ENCODE data around the gene CUZD1. TPM values are rescaled to one million over a fixed set of nuclear protein-coding genes. Genes with fewer than 3 reads are reported as not detected.

The CUZD1 gene
- total RNA-seq, 3 donors from 2014 or later = 0.47 to 1.1 (median 0.72) TPM

DNA sequence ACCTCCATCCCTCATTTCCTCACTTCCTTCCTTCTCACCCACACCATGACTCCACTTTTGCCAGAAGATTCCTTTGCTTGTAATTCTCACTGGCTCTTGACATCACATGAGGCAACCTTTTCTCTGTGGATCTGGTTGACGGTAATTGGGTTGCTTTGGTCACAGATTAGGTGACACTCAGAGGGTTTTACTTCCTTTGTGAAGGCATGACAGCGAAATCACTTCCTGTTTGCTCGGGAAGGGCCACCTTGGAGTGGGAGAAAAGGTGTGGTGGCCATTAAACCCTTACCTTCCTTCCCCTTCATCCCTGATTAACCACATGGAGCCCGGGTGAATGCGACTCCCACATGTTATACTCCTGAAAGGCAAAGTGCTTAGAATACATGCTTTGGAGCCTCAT lies 30.2 kb downstream of the CUZD1 start:
- intact Hi-C loops (cut with DNase I, micrococcal nuclease) = no loop called here
- Histone ChIP-seq H3K9me3 (no peaks in the 10 kb centered on the region), H3K36me3 (ENCODE audit: low read depth) (no peaks in the 10 kb centered on the region), H3K4me3 (no peak overlapping the region), H3K4me1 (ENCODE audit: low read depth) (no peaks in the 10 kb centered on the region)
- no peak for ATAC-seq
- no peak for DNase-seq
- TF ChIP-seq, protein P1, sequence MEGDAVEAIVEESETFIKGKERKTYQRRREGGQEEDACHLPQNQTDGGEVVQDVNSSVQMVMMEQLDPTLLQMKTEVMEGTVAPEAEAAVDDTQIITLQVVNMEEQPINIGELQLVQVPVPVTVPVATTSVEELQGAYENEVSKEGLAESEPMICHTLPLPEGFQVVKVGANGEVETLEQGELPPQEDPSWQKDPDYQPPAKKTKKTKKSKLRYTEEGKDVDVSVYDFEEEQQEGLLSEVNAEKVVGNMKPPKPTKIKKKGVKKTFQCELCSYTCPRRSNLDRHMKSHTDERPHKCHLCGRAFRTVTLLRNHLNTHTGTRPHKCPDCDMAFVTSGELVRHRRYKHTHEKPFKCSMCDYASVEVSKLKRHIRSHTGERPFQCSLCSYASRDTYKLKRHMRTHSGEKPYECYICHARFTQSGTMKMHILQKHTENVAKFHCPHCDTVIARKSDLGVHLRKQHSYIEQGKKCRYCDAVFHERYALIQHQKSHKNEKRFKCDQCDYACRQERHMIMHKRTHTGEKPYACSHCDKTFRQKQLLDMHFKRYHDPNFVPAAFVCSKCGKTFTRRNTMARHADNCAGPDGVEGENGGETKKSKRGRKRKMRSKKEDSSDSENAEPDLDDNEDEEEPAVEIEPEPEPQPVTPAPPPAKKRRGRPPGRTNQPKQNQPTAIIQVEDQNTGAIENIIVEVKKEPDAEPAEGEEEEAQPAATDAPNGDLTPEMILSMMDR (IDR thresholded peaks at IDR 0.05) = no peak

GRCh38 chr10:122814493-122814892 lies 31.2 kb downstream of the CUZD1 start:
- intact Hi-C loops (cut with DNase I, micrococcal nuclease) = no loop called here
- TF ChIP-seq, protein P1 (IDR thresholded peaks at IDR 0.05) = no peak

DNA sequence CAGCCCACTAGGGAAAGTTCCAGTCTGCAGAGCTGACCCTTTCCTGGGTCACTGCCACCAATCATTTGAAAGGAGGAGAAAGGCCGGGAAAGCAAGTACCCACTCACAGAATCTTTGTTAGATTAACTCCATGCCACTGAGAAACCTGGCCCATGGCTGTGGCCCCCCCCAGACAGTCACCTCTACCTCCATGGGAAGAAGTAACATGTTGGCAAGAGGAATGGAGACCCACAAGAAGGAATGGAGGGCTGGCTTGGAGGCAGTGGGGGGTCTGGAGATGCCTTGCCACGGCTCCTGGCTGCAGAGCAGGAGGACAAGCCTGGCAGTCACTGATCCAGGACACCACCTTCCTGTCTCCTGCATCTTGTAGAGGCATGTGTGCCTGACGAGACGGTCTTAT lies 32.9 kb downstream of the CUZD1 start:
- no peak for ATAC-seq
- H3K36me3 ChIP-seq (ENCODE audit: low read depth) = no peaks in the 10 kb centered on the region
- no peak for DNase-seq
- H3K4me3 ChIP-seq = no peak overlapping the region
- no peaks in the 10 kb centered on the region for H3K9me3 ChIP-seq
- no peaks in the 10 kb centered on the region for H3K4me1 ChIP-seq (ENCODE audit: low read depth)
- TF ChIP-seq, protein P1 (IDR thresholded peaks at IDR 0.05) = no peak
- intact Hi-C loops (cut with DNase I, micrococcal nuclease) = no loop called here

More at GRCh38 chr10:122814493-122814892, 31.2 kb downstream of the CUZD1 start:
- Histone ChIP-seq H3K9me3 (no peaks in the 10 kb centered on the region), H3K4me3 (no peak overlapping the region), H3K4me1 (ENCODE audit: low read depth) (no peaks in the 10 kb centered on the region), H3K36me3 (ENCODE audit: low read depth) (no peaks in the 10 kb centered on the region)
- ATAC-seq (no peak), DNase-seq (no peak)

GRCh38 chr10:122802282-122802681 lies 43.4 kb downstream of the CUZD1 start:
- ATAC-seq (no peak), DNase-seq (no peak)
- intact Hi-C loops (cut with DNase I, micrococcal nuclease) = no loop called here
- H3K4me3 ChIP-seq = no peak overlapping the region
- no peaks in the 10 kb centered on the region for H3K9me3 ChIP-seq
- H3K4me1 ChIP-seq (ENCODE audit: low read depth) = no peaks in the 10 kb centered on the region
- TF ChIP-seq, protein P1 (IDR thresholded peaks at IDR 0.05) = no peak
- no peaks in the 10 kb centered on the region for H3K36me3 ChIP-seq (ENCODE audit: low read depth)

GRCh38 chr10:122798704-122799231 lies 46.9 kb downstream of the CUZD1 start:
- DNase-seq (no peak), ATAC-seq (no peak)
- no peaks in the 10 kb centered on the region for H3K9me3 ChIP-seq
- TF ChIP-seq, protein P1 (IDR thresholded peaks at IDR 0.05) = no peak
- H3K4me3 ChIP-seq = no peak overlapping the region
- intact Hi-C loops (cut with DNase I, micrococcal nuclease) = no loop called here
- no peaks in the 10 kb centered on the region for H3K4me1 ChIP-seq (ENCODE audit: low read depth)
- no peaks in the 10 kb centered on the region for H3K36me3 ChIP-seq (ENCODE audit: low read depth)

DNA sequence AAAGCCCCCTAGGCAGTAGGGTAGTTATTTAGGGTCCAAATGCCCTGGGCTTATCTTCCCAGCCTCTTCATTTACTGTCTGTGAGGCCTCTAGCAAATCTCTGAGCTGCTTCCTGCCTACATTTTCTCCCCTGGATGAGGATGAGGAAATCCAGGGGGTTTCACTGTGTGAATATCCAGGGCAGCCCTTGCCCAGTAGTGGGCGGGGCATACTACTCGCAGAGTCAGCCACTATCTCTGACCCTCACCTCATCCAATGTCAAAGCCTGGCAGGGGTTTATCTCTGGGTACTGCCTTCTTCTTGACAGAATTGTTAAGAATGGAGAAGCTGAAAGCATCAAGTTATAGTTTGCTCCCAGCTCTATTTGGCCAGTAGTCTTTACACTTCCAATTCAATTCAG lies 48.9 kb downstream of the CUZD1 start:
- intact Hi-C loops (cut with DNase I, micrococcal nuclease) = no loop called here
- TF ChIP-seq, protein P1 (IDR thresholded peaks at IDR 0.05) = no peak

More for the DNA sequence above, 48.9 kb downstream of the CUZD1 start:
- DNase-seq (no peak), ATAC-seq (no peak)
- Histone ChIP-seq H3K4me1 (ENCODE audit: low read depth) (no peaks in the 10 kb centered on the region), H3K36me3 (ENCODE audit: low read depth) (no peaks in the 10 kb centered on the region), H3K4me3 (no peak overlapping the region), H3K9me3 (no peaks in the 10 kb centered on the region)

Data from mucosa of descending colon (tissue), 3 donors.